IMR-90 (cell line): ENCODE results near the gene TRPM6. TPM values are rescaled to one million over a fixed set of nuclear protein-coding genes. Genes with fewer than 3 reads are reported as not detected.

ENCODE experiments used
- ATAC-seq: fragments of 200-7000 bp; cut with Tn5 transposase; 2 replicates; pipeline ENCODE4 v1.9.1; 2020; ENCODE audit warnings: low read depth, mild to moderate bottlenecking, moderate library complexity
- BruUV-seq: library from RNA; stranded (reverse); fragments of 400-500 nt; replicated peaks from 2 replicates; lab custom pipeline; 2021; lab: Mats Ljungman, UMichigan
- CTCF ChIA-PET: fragments of 300-600 bp; formaldehyde crosslinking; extraction: SDS; loops from one replicate; lab custom pipeline; 2021; ENCODE audit warnings: antibody characterized with exemption; lab: Yijun Ruan, JAX
- POLR2A ChIA-PET: fragments of 300-600 bp; sonication (Branson Sonifier 250); formaldehyde crosslinking; loops from one replicate; lab custom pipeline; 2022; ENCODE audit warnings: antibody characterized with exemption; ENCODE audit not compliant: unreplicated experiment; lab: Charles Lee
- DNase-seq: peaks from one replicate; pipeline ENCODE4 v3.0.0; 2013
- H2AFZ ChIP-seq: replicated peaks from 2 replicates; pipeline ENCODE3; 2013; ENCODE audit warnings: low read length, mild to moderate bottlenecking; ENCODE audit not compliant: poor library complexity
- H2AK5ac ChIP-seq: 2 replicates; pipeline ENCODE4 v1.6.1; 2013; ENCODE audit warnings: low read depth, low read length, inconsistent platforms
- H2AK9ac ChIP-seq: replicated peaks from 2 replicates; pipeline ENCODE3; 2013; ENCODE audit warnings: mild to moderate bottlenecking, low read depth, low read length, moderate library complexity; ENCODE audit not compliant: poor library complexity
- H2BK120ac ChIP-seq: 2 replicates; pipeline ENCODE4 v1.6.1; 2013; ENCODE audit warnings: low read depth, low read length, inconsistent platforms
- H2BK15ac ChIP-seq: 3 replicates; pipeline ENCODE4 v1.6.1; 2013; ENCODE audit warnings: low read depth, low read length, inconsistent platforms
- H2BK20ac ChIP-seq: 2 replicates; pipeline ENCODE4 v1.6.1; 2013; ENCODE audit warnings: low read depth, mild to moderate bottlenecking, inconsistent platforms, low read length, moderate library complexity
- H2BK5ac ChIP-seq: 2 replicates; pipeline ENCODE4 v1.6.1; 2013; ENCODE audit warnings: mild to moderate bottlenecking, low read depth, low read length, inconsistent platforms; ENCODE audit not compliant: poor library complexity, severe bottlenecking
- H3K14ac ChIP-seq: replicated peaks from 2 replicates; pipeline ENCODE4 v1.6.1; 2013; ENCODE audit warnings: low read depth, low read length, inconsistent platforms
- H3K18ac ChIP-seq: 2 replicates; pipeline ENCODE4 v1.6.1; 2013; ENCODE audit warnings: low read depth, low read length, control low read depth
- H3K23ac ChIP-seq: 2 replicates; pipeline ENCODE4 v1.6.1; 2013; ENCODE audit warnings: low read depth, low read length, inconsistent platforms
- H3K27ac ChIP-seq: 2 replicates; pipeline ENCODE4 v1.5.1; 2013; ENCODE audit warnings: mild to moderate bottlenecking, control low read depth, low read length; ENCODE audit not compliant: insufficient read depth
- H3K27me3 ChIP-seq: 2 replicates; pipeline ENCODE4 v1.6.1; 2013; ENCODE audit warnings: low read length; ENCODE audit not compliant: control insufficient read depth, insufficient read depth
- H3K36me3 ChIP-seq: 2 replicates; pipeline ENCODE4 v1.6.1; 2013; ENCODE audit warnings: low read length, mixed read lengths; ENCODE audit not compliant: control insufficient read depth, insufficient read depth
- H3K4ac ChIP-seq: 2 replicates; pipeline ENCODE4 v1.6.1; 2013; ENCODE audit warnings: low read depth, low read length, inconsistent platforms
- H3K4me1 ChIP-seq: 2 replicates; pipeline ENCODE4 v1.6.1; 2013; ENCODE audit warnings: low read length, mixed read lengths; ENCODE audit not compliant: control insufficient read depth, insufficient read depth
- H3K4me2 ChIP-seq: 2 replicates; pipeline ENCODE4 v1.6.1; 2013; ENCODE audit warnings: low read depth, mild to moderate bottlenecking, control low read depth, low read length, moderate library complexity
- H3K4me3 ChIP-seq: 2 replicates; pipeline ENCODE4 v1.5.1; 2013; ENCODE audit warnings: low read depth, mild to moderate bottlenecking, control low read depth, low read length, moderate library complexity; ENCODE audit not compliant: insufficient read depth
- H3K56ac ChIP-seq: 2 replicates; pipeline ENCODE4 v1.6.1; 2013; ENCODE audit warnings: low read length, inconsistent platforms; ENCODE audit not compliant: insufficient read depth; ENCODE audit errors: extremely low read depth
- H3K79me1 ChIP-seq, 2 experiments: 2 replicates each; pipeline ENCODE4 v1.6.1; 2013; ENCODE audit warnings: low read length in 2 of 2, inconsistent platforms in 1 of 2, low read depth in 1 of 2
- H3K9ac ChIP-seq: 2 replicates; pipeline ENCODE4 v1.6.1; 2013; ENCODE audit warnings: low read depth, low read length, control low read depth
- H3K9me1 ChIP-seq: 2 replicates; pipeline ENCODE4 v1.6.1; 2013; ENCODE audit warnings: low read length, inconsistent platforms; ENCODE audit not compliant: insufficient read depth
- H3K9me3 ChIP-seq: 2 replicates; pipeline ENCODE4 v1.6.1; 2013; ENCODE audit warnings: low read length; ENCODE audit not compliant: control insufficient read depth, insufficient read depth
- H4K20me1 ChIP-seq: 2 replicates; pipeline ENCODE4 v1.6.1; 2013; ENCODE audit warnings: low read length, inconsistent platforms; ENCODE audit not compliant: insufficient read depth
- H4K5ac ChIP-seq: 2 replicates; pipeline ENCODE4 v1.6.1; 2013; ENCODE audit warnings: mild to moderate bottlenecking, low read depth, low read length, control low read depth
- H4K8ac ChIP-seq, 2 experiments: 2 replicates each; pipeline ENCODE4 v1.6.1; 2013; ENCODE audit warnings: low read depth in 2 of 2, low read length in 2 of 2, control low read depth in 1 of 2, inconsistent platforms in 1 of 2
- H4K91ac ChIP-seq: 2 replicates; pipeline ENCODE4 v1.6.1; 2013; ENCODE audit warnings: low read depth, low read length, inconsistent platforms; ENCODE audit not compliant: insufficient read depth
- BHLHE40 ChIP-seq: fragments of 150-350 bp; IDR thresholded peaks from 2 replicates; pipeline ENCODE4 v1.6.1; 2016; ENCODE audit warnings: mild to moderate bottlenecking, low read depth, low read length
- CEBPB ChIP-seq: IDR thresholded peaks from 2 replicates; pipeline ENCODE4 v1.6.1; 2012; ENCODE audit warnings: low read depth, low read length, improper control_type of control experiment
- CTCF ChIP-seq: conservative IDR thresholded peaks from 2 replicates; pipeline ENCODE4 v1.5.1; 2012; ENCODE audit warnings: mild to moderate bottlenecking, low read depth, low read length, improper control_type of control experiment
- MAFK ChIP-seq: IDR thresholded peaks from 2 replicates; pipeline ENCODE4 v1.6.1; 2012; ENCODE audit warnings: low read depth, low read length, improper control_type of control experiment
- MAZ ChIP-seq: IDR thresholded peaks from 2 replicates; pipeline ENCODE4 v1.6.1; 2012; ENCODE audit warnings: low read depth, mild to moderate bottlenecking, low read length, improper control_type of control experiment, moderate library complexity, borderline replicate concordance
- MXI1 ChIP-seq: IDR thresholded peaks from 2 replicates; pipeline ENCODE4 v1.6.1; 2012; ENCODE audit warnings: low read depth, mild to moderate bottlenecking, low read length, moderate library complexity, borderline replicate concordance
- POLR2A ChIP-seq: IDR thresholded peaks from 2 replicates; pipeline ENCODE4 v1.6.1; 2012; ENCODE audit warnings: mild to moderate bottlenecking, low read depth, low read length
- RFX5 ChIP-seq: IDR thresholded peaks from 2 replicates; pipeline ENCODE4 v1.8.0; 2012; ENCODE audit warnings: low read depth, mild to moderate bottlenecking, low read length, moderate library complexity
- SMC3 ChIP-seq: fragments of 150-350 bp; IDR thresholded peaks from 2 replicates; pipeline ENCODE4 v1.6.1; 2016; ENCODE audit warnings: low read depth, mild to moderate bottlenecking, antibody characterized with exemption, low read length, moderate library complexity
- WGBS, 2 experiments: methylation state at CpG; one replicate each; pipeline versions ENCODE4 v1.1.5 to v1.1.7; 2013; ENCODE audit warnings: missing lambda C conversion rate in 2 of 2; ENCODE audit not compliant: insufficient read length in 1 of 2; ENCODE audit errors: extremely low coverage in 2 of 2; 5-methylcytosine and 5-hydroxymethylcytosine counted together
- dilution Hi-C: fragments of 300-500 bp; cut with HindIII; formaldehyde crosslinking; loops from one replicate; pipeline ENCODE4 v1.14.3; 2018; ENCODE audit warnings: low sequenced_read_pairs; ENCODE audit not compliant: unreplicated experiment
- in situ Hi-C: fragments of 300-500 bp; cut with MboI; formaldehyde crosslinking; loops from 3 replicates; pipeline ENCODE4 v1.14.3; 2019; ENCODE audit warnings: low sequenced_read_pairs, inconsistent platforms, mixed read lengths
- intact Hi-C: fragments of 100-400 bp; cut with micrococcal nuclease; formaldehyde crosslinking; loops from 2 replicates; pipeline ENCODE4 v1.10.0; 2022
- polyA plus RNA-seq, 3 experiments: library from polyadenylated mRNA; depleted of rRNA; stranded (reverse); fragments of >200 nt; gene quantifications; 2 replicates each; pipeline ENCODE4 v1.2.3, GENCODE V29; 2012; ENCODE audit warnings: low replicate concordance in 1 of 3
- total RNA-seq: library from RNA; depleted of rRNA; stranded (reverse); fragments of >200 nt; gene quantifications from 2 replicates; pipeline ENCODE4 v1.2.3, GENCODE V29; 2012
- TF ChIP-seq, protein P1 (sequence below): fragments of 150-350 bp; IDR thresholded peaks from 2 replicates; pipeline ENCODE4 v1.6.1; 2017; ENCODE audit warnings: mild to moderate bottlenecking, antibody characterized with exemption, low read length, low read depth

TRPM6 gene
- total and polyA plus RNA-seq, 2 of the 4 experiments (the other 2 are of a cell fraction) = under 0.01 to 0.02 TPM

- Histone ChIP-seq H4K8ac (no peak overlapping the region), H3K4me3 (no peak overlapping the region), H4K91ac (no peak overlapping the region), H3K36me3 (no peaks in the 10 kb centered on the region), H2AFZ (no peak overlapping the region), H3K9me3 (0 out of 2 replicates have a peak, but pooled peaks cover 6% of the 10 kb centered on the region), H2BK120ac (no peak overlapping the region), H3K56ac (no peak overlapping the region), H4K5ac (no peak overlapping the region), H3K4me2 (no peak overlapping the region), H3K9me1 (no peaks in the 10 kb centered on the region), H3K4me1 (no peaks in the 10 kb centered on the region), H2BK20ac (no peak overlapping the region), H3K9ac (no peak overlapping the region), H2BK15ac (no peak overlapping the region), H2AK9ac (no peak overlapping the region), H3K27ac (no peak overlapping the region), H2AK5ac (no peak overlapping the region), H3K4ac (no peak overlapping the region), H3K27me3 (no peaks in the 10 kb centered on the region), H2BK5ac (no peak overlapping the region), H3K14ac (no peak overlapping the region), H4K20me1 (no peaks in the 10 kb centered on the region), H3K79me1 (no peaks in the 10 kb centered on the region), H3K18ac (no peak overlapping the region), H3K23ac (no peak overlapping the region)
- DNase-seq (no peak), ATAC-seq (no peak)
- CTCF ChIA-PET = no interaction called here
- WGBS, 2 experiments = no CpG with 5 or more reads among the region's 1 CpG
- dilution Hi-C loops = no loop called here
- POLR2A ChIA-PET = no interaction called here
- TF ChIP-seq CEBPB = no peak
- TF ChIP-seq, protein P1, sequence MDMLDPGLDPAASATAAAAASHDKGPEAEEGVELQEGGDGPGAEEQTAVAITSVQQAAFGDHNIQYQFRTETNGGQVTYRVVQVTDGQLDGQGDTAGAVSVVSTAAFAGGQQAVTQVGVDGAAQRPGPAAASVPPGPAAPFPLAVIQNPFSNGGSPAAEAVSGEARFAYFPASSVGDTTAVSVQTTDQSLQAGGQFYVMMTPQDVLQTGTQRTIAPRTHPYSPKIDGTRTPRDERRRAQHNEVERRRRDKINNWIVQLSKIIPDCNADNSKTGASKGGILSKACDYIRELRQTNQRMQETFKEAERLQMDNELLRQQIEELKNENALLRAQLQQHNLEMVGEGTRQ = no peak
- no peak for TF ChIP-seq CTCF
- no peak for TF ChIP-seq MAZ
- no peak for TF ChIP-seq RFX5
- TF ChIP-seq POLR2A = no peak
- no peak for TF ChIP-seq SMC3
- no peak for TF ChIP-seq MAFK
- TF ChIP-seq BHLHE40 = no peak
- TF ChIP-seq MXI1 = no peak
- in situ Hi-C loops = no loop called here
- BruUV-seq = no TSS peak
- intact Hi-C loops = no loop called here
Measured at GRCh38 chr9:74875656-74876055, 12.1 kb downstream of the TRPM6 start.
